Stimulated activated CD8-positive, alpha-beta memory T cell treated with anti-CD3 and anti-CD28 coated beads, Interleukin-15, amount 100 ng/mL, for 4 hours (primary cell): ENCODE data around the gene MIGA2.
"Not testable (repeated sequence)": the region's sequence is repeated elsewhere in the genome, so short reads cannot be mapped to it uniquely, and the experiment has no call there.

Experiments used
- DNase-seq, 2 donors: peaks; one replicate each; pipeline ENCODE4 v3.0.0-alpha.2; 2020; ENCODE audit warnings: low read depth in 2 of 2

MIGA2 gene

GRCh38 chr9:129011761-129012181 is 24.7 kb upstream of the MIGA2 start:
- no peak for DNase-seq

GRCh38 chr9:129012343-129012742 is 24.1 kb upstream of the MIGA2 start:
- DNase-seq: no peak

GRCh38 chr9:129012893-129013448 is 23.5 kb upstream of the MIGA2 start:
- DNase-seq: no peak

- DNase-seq: no peak
Measured at GRCh38 chr9:129013674-129014073, 22.8 kb upstream of the MIGA2 start.

GRCh38 chr9:129014124-129014523 is 22.3 kb upstream of the MIGA2 start:
- no peak for DNase-seq

GRCh38 chr9:129014608-129015007 is 21.8 kb upstream of the MIGA2 start:
- no peak for DNase-seq

GRCh38 chr9:129021091-129021490 is 15.3 kb upstream of the MIGA2 start:
- DNase-seq: no peak

GRCh38 chr9:129022037-129022436 is 14.4 kb upstream of the MIGA2 start:
- no peak for DNase-seq

GRCh38 chr9:129023036-129023907 is 13.2 kb upstream of the MIGA2 start:
- DNase-seq: no peak

- no peak for DNase-seq
Measured at GRCh38 chr9:129023908-129024233, 12.6 kb upstream of the MIGA2 start.

GRCh38 chr9:129026442-129027223 is 9.8 kb upstream of the MIGA2 start:
- DNase-seq: no peak

GRCh38 chr9:129027224-129027684 is 9.2 kb upstream of the MIGA2 start:
- no peak for DNase-seq

GRCh38 chr9:129027685-129028191 is 8.7 kb upstream of the MIGA2 start:
- DNase-seq: peak in 1 of 2 donors; percentile 24

GRCh38 chr9:129028192-129028966 is 8.0 kb upstream of the MIGA2 start, which contains the start of gene SH3GLB2:
SH3GLB2 (minus strand) TSS chr9:129028331; CDS start chr9:129028154, 177 bp downstream.
- DNase-seq: peak; percentile 87 to 92

GRCh38 chr9:129030191-129030590 is 6.2 kb upstream of the MIGA2 start:
- no peak for DNase-seq

- DNase-seq: no peak
Measured at GRCh38 chr9:129031514-129031913, 4.9 kb upstream of the MIGA2 start.

GRCh38 chr9:129032541-129033159 is 3.8 kb upstream of the MIGA2 start:
- no peak for DNase-seq

- DNase-seq: no peak
Measured at GRCh38 chr9:129033216-129033615, 3.2 kb upstream of the MIGA2 start.

GRCh38 chr9:129035838-129036237 is 588 bp upstream of the MIGA2 start:
- DNase-seq: not testable (repeated sequence)

GRCh38 chr9:129036923-129037766 is 719 bp downstream of the MIGA2 start:
- no peak for DNase-seq
